Subcutaneous abdominal adipose tissue (tissue), 5 donors: ENCODE data around the gene UTS2R.
A peak's percentile ranks its signal among the peaks of the same experiment; 100 is the strongest.

Source experiments
- H3K27ac ChIP-seq: one replicate; pipeline ENCODE4 v1.7.0; 2013; ENCODE audit warnings: low read depth, mild to moderate bottlenecking, inconsistent platforms, low read length, moderate library complexity
- H3K27me3 ChIP-seq, 5 donors: one replicate each; pipeline ENCODE4 v1.7.0; 2013; ENCODE audit warnings: low read length in 5 of 5, inconsistent platforms in 1 of 5; ENCODE audit not compliant: control insufficient read depth in 5 of 5, insufficient read depth in 4 of 5
- H3K36me3 ChIP-seq, 5 donors: one replicate each; pipeline ENCODE4 v1.7.0; 2013; ENCODE audit warnings: low read length in 5 of 5; ENCODE audit not compliant: control insufficient read depth in 5 of 5, insufficient read depth in 5 of 5
- H3K4me1 ChIP-seq, 5 donors: one replicate each; pipeline ENCODE4 v1.7.0; 2013; ENCODE audit warnings: low read length in 5 of 5, mild to moderate bottlenecking in 3 of 5, moderate library complexity in 1 of 5; ENCODE audit not compliant: control insufficient read depth in 5 of 5, insufficient read depth in 5 of 5
- H3K4me3 ChIP-seq, 5 donors: one replicate each; pipeline ENCODE4 v1.7.0; 2013; ENCODE audit warnings: low read length in 5 of 5, low read depth in 1 of 5
- H3K9ac ChIP-seq, 5 donors: one replicate each; pipeline ENCODE4 v1.7.0; 2013; ENCODE audit warnings: low read length in 5 of 5, mild to moderate bottlenecking in 4 of 5, moderate library complexity in 3 of 5
- H3K9me3 ChIP-seq, 5 donors: one replicate each; pipeline ENCODE4 v1.7.0; 2013; ENCODE audit warnings: low read length in 5 of 5; ENCODE audit not compliant: control insufficient read depth in 5 of 5
- donor health status: healthy.
- donor health status: healthy.
- donor health status: healthy.
- donor health status: healthy.
- donor health status: healthy.

The UTS2R gene

DNA sequence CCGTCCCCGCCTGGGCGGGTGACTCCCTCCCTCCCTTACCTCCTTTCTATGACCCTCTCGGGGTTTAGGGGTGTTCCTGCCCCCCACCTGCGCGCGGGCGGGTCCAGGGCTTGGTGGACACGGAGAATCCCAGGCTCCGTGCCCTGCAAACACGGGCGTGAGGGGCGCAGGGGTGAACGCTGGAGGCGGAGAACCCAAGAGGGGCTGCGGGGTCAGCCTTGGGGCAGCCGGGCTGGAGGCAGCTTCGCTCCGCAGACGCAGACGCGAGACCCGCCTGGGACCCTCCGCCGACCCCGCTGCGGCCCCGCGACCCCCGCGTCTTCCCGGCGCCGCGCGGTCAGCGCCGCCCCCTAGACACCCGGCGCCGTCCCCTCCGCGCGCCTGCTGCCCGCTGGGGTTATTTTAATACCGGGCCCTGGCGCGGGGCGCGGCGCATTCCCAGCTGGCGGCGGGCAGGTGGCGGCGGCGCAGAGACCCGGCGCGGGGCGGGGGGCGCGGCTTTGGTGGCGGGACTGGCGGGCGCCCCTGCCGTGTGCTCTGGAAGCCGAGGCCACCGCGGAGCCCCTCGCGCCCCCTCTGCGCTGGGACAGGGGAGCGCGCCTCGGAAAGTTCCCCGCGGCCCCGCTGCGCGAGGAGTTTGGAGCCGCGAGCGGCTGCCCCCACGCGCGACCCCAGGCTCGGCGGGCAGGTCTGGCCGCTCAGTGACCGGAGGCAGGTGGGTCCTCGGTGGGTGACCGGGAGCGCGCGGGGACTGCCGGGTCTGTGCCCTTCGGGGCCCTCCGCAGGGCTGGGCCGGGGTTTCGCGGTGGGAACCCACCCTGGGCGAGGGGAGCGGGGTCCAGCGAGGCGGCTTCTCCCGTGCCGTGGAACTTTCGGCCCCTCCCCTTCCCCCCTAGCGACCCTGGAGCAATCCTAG lies at the start of gene UTS2R:
Gene UTS2R (plus strand): TSS at position 433 of the 916 bp plus-strand sequence. CDS start 2,560 bp downstream, outside the sequence.
- H3K4me3 ChIP-seq, result peak within 1 kb of the TSS; percentile 56 to 68 (median 62)

DNA sequence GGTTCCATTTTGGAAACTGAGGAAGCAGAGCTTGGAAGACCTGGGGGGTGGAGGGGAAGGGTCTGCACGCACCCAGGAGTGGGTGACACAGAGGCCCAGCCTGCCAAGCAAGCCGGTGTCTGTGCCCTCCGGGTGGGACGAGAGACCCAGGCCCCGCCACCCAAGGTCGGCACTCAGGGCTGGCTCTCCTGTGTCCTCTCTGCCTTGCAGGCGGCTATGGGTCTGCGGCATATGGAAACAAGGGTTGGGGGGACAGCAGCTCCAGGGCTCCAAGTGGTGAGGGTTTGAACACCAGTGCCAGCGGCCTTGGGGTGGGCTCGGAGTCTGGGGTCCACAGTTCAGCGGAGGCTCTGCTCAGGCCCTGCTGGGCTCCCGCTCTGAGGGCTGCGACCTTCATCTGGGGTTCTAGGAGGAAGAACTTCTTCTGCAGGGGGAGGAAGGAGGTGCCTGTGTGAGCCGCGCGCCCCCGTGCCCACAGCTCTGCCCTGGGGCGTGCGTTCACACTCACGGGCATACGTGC lies 49.6 kb upstream of the UTS2R start:
- Histone ChIP-seq H3K36me3 (peaks cover 0 to 11% (median 0%) of the 10 kb centered on the region in 5 donors), H3K4me1 (peaks cover 0 to 3% (median 0%) of the 10 kb centered on the region in 5 donors), H3K27me3 (peaks cover 0 to 9% (median 7%) of the 10 kb centered on the region in 5 donors), H3K4me3 (no peak overlapping the region), H3K9me3 (no peaks in the 10 kb centered on the region), H3K9ac (no peak overlapping the region), H3K27ac (no peak overlapping the region)

More for the DNA sequence above, at the start of gene UTS2R:
- peak within 1 kb of the TSS in 4 of 5 donors; percentile 16 to 56 (median 24) for H3K9ac ChIP-seq
- H3K4me1 ChIP-seq, result peaks cover 3 to 29% (median 15%) of the 10 kb centered on the region in 5 donors
- no peaks in the 10 kb centered on the region for H3K9me3 ChIP-seq
- H3K27ac ChIP-seq, result no peak within 1 kb of the TSS
- H3K36me3 ChIP-seq, result no peaks in the 10 kb centered on the region
- peaks cover 31 to 54% (median 44%) of the 10 kb centered on the region in 5 donors for H3K27me3 ChIP-seq

DNA sequence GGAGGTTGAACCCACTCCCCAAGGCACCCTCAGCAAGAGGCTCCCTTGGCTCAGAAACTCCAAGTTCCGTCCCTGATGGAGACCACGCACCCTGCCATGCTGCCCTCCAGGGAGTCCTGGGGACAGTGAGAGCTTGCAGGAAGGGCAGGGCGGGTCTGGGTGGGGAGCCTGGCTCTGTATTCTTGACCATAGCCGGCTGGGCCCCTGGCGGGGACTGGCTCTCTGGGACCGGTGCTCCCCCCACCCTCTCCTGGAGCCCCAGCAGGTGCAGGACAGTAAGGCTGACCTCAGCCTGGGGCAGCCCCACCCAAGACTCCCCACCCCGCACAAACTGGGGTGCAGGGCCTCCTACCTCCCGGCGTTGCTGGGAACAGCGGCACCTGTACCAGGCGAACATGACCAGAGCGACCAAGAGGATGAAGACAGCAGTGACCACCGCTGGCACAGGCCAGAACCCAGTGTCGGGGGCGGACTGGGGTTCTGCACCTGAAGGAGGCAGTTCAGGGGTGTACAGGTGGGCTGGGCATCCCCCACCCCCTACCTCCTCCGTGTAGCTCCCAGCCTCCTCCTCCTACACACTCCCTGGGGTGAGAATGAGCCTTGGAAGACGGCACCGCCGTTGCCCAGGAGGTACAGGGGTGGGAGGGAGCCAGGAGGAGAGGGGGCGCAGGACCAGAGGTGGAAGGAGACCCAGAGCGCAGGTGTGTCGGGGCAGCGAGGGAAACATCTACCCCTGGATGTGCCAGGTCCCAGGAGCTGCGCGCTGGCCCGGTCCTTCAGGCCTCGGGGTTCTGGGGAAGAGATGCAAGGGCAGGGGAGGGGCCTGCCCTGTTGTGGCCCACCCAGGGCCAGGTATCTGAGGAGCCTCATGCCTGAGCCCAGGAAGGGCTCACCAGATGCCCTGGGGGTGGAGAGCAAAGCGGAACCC lies 48.8 kb upstream of the UTS2R start:
- H3K9me3 ChIP-seq, result no peaks in the 10 kb centered on the region
- H3K4me1 ChIP-seq, result peaks cover 0 to 3% (median 0%) of the 10 kb centered on the region in 5 donors
- H3K27ac ChIP-seq, result no peak overlapping the region
- H3K27me3 ChIP-seq, result peaks cover 0 to 7% (median 5%) of the 10 kb centered on the region in 5 donors
- H3K4me3 ChIP-seq, result no peak overlapping the region
- no peak overlapping the region for H3K9ac ChIP-seq
- peaks cover 0 to 11% (median 0%) of the 10 kb centered on the region in 5 donors for H3K36me3 ChIP-seq

DNA sequence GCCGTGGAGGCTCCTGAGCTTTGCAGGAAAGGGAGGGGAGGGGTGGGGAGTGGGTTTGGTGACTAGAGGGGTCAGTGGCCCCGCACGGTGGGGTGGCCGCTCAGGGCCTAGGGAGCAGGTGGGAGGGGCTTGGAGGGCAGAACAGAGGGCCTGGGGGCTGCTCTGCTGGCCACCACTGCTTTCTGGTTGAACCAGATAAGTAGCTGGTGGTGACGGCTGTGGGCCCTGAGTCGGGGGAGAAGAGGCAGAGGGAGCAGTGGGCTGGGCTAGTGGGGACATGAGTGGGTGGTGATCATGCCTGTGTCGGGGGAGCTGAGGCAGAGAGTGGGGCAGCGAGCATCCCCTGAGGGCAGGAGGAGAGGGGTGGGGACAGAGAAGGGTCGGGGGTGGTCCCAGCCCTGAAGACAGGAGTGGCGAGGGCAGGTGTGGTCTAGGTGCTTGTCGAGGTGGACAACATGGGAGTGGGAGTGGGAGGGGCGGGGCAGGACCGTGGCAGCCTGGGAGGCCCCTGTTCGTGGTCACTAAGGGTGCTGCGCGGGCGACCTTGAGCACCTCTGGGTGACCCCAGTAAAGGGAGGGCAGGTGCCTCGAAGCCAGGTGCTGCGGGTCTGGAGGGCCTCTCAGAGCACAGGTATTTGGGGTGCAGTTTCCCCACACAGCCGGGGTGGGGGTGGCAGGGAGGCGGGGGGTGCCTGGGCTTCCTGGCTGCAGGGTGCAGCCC lies 47.9 kb upstream of the UTS2R start:
- H3K4me3 ChIP-seq, result no peak overlapping the region
- no peak overlapping the region for H3K27ac ChIP-seq
- H3K27me3 ChIP-seq, result peaks cover 0 to 8% (median 6%) of the 10 kb centered on the region in 5 donors
- H3K36me3 ChIP-seq, result peaks cover 0 to 11% (median 0%) of the 10 kb centered on the region in 5 donors
- H3K9ac ChIP-seq, result no peak overlapping the region
- no peaks in the 10 kb centered on the region for H3K9me3 ChIP-seq
- peaks cover 0 to 3% (median 0%) of the 10 kb centered on the region in 5 donors for H3K4me1 ChIP-seq

DNA sequence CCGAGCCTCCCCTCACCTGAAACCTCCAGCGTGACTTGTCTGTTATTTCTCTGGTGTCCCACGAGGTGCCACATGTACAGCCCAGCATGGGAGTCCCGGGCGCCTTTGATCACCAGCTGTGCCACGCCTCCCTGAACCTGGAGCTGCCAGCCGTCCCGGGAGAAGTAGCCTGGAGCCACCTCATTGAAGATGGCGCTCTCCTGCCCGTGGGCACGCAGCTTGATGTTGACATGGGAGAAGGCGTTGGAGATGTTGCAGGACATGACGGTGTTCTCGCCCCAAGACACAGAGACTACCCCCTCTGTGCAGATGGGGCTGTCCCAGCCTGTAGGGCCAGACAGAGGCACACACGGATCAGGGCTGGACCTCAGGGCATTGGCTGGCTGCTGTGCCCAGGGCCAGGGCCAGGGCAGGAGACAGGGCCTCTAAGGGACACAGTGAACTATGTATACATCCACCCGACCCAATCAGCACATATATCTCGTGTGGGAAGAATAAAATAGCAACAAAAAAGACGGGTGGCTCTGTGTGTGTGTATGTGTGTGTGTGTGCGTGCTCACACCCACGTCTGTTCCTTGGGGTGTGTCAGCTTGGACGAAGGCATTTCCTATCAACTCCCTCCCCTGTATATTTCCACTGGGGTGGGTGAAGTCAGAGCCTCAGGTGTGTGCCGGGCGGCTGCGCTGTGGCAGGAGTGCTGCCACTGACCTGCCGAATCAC lies 46.8 kb upstream of the UTS2R start:
- no peak overlapping the region for H3K9ac ChIP-seq
- H3K4me1 ChIP-seq, result peaks cover 0 to 3% (median 0%) of the 10 kb centered on the region in 5 donors
- H3K27ac ChIP-seq, result no peak overlapping the region
- peaks cover 0 to 11% (median 0%) of the 10 kb centered on the region in 5 donors for H3K36me3 ChIP-seq
- H3K9me3 ChIP-seq, result no peaks in the 10 kb centered on the region
- peaks cover 0 to 16% (median 6%) of the 10 kb centered on the region in 5 donors for H3K27me3 ChIP-seq
- no peak overlapping the region for H3K4me3 ChIP-seq

DNA sequence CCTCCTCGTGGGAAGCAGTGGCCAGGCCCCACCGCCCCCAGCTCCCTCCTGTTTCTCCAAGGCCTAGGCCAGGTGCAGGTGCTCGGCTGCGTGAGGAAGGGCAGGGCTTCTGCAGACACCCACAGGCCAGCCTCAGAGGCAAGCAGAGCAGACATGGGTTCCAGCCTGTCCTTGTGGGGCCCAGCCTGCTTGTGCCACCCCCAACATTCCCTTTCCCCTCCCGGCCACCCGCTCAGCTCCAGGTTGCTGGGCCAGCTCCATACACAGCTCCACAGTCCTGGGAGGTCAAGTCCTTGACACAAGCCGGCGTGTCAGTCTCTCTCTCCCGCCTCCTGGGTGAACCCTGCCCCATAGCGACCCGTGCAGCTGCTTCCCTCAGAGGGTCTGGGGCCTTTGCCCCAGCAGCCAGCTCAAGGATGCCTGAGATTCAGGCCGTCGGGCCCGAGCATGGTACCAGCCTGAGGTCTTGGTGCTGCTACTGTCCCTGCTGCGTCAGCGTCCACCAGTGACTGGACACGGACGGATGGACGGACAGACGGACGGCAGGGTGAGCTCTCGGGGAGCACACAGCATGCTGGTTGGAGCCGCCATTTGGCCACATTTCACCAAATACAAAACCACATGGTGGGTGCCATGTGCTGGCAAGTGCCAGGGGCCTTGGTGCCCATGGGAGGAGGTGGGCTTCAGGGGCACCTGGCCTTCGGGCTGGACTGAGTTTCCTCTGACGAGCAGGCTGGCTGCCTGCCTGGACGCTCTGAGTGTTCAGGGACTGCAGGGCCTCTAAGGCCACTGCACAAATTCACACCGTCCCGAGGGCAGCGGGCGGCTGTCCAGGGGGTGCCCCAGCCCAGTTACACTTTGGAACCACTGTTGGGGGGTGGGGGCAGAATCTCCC lies 46.0 kb upstream of the UTS2R start:
- Histone ChIP-seq H3K27ac (no peak overlapping the region), H3K4me1 (peaks cover 0 to 9% (median 5%) of the 10 kb centered on the region in 5 donors), H3K4me3 (no peak overlapping the region), H3K36me3 (peaks cover 0 to 11% (median 0%) of the 10 kb centered on the region in 5 donors), H3K9ac (no peak overlapping the region), H3K27me3 (peaks cover 1 to 23% (median 9%) of the 10 kb centered on the region in 5 donors), H3K9me3 (no peaks in the 10 kb centered on the region)

DNA sequence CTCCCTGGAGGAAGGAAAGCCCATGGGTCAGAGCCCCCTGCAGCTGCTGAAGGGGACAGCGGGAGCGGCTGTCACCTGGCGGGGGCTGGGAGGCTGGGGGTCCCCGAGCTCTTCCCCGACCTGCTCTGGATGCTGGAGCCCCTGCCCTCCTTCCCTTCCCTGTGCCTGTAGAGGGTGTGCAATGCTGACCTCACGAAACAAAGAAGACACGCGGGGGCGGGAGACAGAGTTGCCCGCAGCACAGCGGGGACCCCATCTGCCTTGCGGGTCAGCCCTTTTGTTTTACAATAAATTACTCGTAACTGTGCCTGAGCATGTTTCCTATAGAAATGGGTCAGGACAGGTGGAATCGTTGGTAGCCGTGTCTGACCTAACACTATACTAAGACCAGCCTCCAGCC lies 44.3 kb upstream of the UTS2R start:
- Histone ChIP-seq H3K4me3 (no peak overlapping the region), H3K9ac (no peak overlapping the region), H3K9me3 (no peaks in the 10 kb centered on the region), H3K27me3 (peaks cover 8 to 30% (median 13%) of the 10 kb centered on the region in 5 donors), H3K36me3 (peaks cover 0 to 11% (median 0%) of the 10 kb centered on the region in 5 donors), H3K4me1 (peaks cover 0 to 14% (median 11%) of the 10 kb centered on the region in 5 donors), H3K27ac (no peak overlapping the region)

DNA sequence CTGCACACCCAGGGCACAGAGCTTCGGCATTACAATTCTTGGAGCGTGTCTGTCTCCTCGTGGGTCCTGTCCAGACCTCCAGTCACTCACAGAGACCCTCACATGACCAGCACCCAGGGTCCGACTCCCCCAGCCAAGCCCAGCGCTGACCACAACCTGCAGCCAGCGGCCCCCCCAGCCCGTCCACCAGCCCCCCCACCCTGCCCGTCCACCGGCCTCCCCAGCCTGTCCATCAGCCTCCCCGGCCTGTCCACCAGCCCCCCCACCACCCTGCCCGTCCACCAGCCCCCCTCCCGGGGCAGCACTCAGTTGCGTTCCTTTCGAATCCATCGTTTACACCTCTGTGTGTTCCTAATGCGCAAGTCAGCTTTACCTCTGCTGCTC lies 43.8 kb upstream of the UTS2R start:
- peaks cover 0 to 11% (median 0%) of the 10 kb centered on the region in 5 donors for H3K36me3 ChIP-seq
- no peak overlapping the region for H3K9ac ChIP-seq
- no peak overlapping the region for H3K27ac ChIP-seq
- no peak overlapping the region for H3K4me3 ChIP-seq
- H3K9me3 ChIP-seq, result no peaks in the 10 kb centered on the region
- H3K27me3 ChIP-seq, result peaks cover 7 to 34% (median 16%) of the 10 kb centered on the region in 5 donors
- H3K4me1 ChIP-seq, result peaks cover 0 to 18% (median 16%) of the 10 kb centered on the region in 5 donors
